ENCODE measurements around the gene USP35.

GRCh38 chr11:78187366-78188285 lies 1.1 kb upstream of the USP35 start:
- TF ChIP-seq MAZ (IDR thresholded peaks at IDR 0.05; ENCODE audit: borderline replicate concordance, low read depth, low read length): no peak
- no peak for TF ChIP-seq CTCF (IDR thresholded peaks at IDR 0.05)
- no peak for TF ChIP-seq EP300 (IDR thresholded peaks at IDR 0.05)
- TF ChIP-seq POLR2A (IDR thresholded peaks at IDR 0.05; ENCODE audit: low read length): no peak
- no peak for TF ChIP-seq JUN (IDR thresholded peaks at IDR 0.05)
- TF ChIP-seq MYC (IDR thresholded peaks at IDR 0.05; ENCODE audit: borderline replicate concordance, low read length): no peak
- TF ChIP-seq EHMT2 (IDR thresholded peaks at IDR 0.05; ENCODE audit: low read depth): no peak

Data from A549 (cell line).